Measurements from ENCODE around the gene MEGF10. TPM values are rescaled to one million over a fixed set of nuclear protein-coding genes. Genes with fewer than 3 reads are reported as not detected.
"Not testable (repeated sequence)": the region's sequence is repeated elsewhere in the genome, so short reads cannot be mapped to it uniquely, and the experiment has no call there.

The MEGF10 gene
- polyA plus RNA-seq, 1 donor from 2014 or later = 0.05 TPM

- H3K36me3 ChIP-seq (ENCODE audit: insufficient read depth, low read length) = no peaks in the 10 kb centered on the region
- no peak for TF ChIP-seq TAF1 (IDR thresholded peaks at IDR 0.05; ENCODE audit: low read depth)
- no peak for TF ChIP-seq SMC3 (conservative IDR thresholded peaks at IDR 0.05; ENCODE audit: poor library complexity)
- TF ChIP-seq MXI1 (conservative IDR thresholded peaks at IDR 0.05; ENCODE audit: poor library complexity, severe bottlenecking) = no peak
- TF ChIP-seq, protein P1, sequence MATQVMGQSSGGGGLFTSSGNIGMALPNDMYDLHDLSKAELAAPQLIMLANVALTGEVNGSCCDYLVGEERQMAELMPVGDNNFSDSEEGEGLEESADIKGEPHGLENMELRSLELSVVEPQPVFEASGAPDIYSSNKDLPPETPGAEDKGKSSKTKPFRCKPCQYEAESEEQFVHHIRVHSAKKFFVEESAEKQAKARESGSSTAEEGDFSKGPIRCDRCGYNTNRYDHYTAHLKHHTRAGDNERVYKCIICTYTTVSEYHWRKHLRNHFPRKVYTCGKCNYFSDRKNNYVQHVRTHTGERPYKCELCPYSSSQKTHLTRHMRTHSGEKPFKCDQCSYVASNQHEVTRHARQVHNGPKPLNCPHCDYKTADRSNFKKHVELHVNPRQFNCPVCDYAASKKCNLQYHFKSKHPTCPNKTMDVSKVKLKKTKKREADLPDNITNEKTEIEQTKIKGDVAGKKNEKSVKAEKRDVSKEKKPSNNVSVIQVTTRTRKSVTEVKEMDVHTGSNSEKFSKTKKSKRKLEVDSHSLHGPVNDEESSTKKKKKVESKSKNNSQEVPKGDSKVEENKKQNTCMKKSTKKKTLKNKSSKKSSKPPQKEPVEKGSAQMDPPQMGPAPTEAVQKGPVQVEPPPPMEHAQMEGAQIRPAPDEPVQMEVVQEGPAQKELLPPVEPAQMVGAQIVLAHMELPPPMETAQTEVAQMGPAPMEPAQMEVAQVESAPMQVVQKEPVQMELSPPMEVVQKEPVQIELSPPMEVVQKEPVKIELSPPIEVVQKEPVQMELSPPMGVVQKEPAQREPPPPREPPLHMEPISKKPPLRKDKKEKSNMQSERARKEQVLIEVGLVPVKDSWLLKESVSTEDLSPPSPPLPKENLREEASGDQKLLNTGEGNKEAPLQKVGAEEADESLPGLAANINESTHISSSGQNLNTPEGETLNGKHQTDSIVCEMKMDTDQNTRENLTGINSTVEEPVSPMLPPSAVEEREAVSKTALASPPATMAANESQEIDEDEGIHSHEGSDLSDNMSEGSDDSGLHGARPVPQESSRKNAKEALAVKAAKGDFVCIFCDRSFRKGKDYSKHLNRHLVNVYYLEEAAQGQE (IDR thresholded peaks at IDR 0.05; ENCODE audit: borderline replicate concordance) = no peak
- no peak for TF ChIP-seq RAD21 (conservative IDR thresholded peaks at IDR 0.05)
- no peak for TF ChIP-seq EP300 (conservative IDR thresholded peaks at IDR 0.05; ENCODE audit: poor library complexity, severe bottlenecking)
- no peak for TF ChIP-seq CTCF (IDR thresholded peaks at IDR 0.05; ENCODE audit: poor library complexity, severe bottlenecking)
- TF ChIP-seq POLR2AphosphoS5 (IDR thresholded peaks at IDR 0.05) = no peak
- no peak for TF ChIP-seq EZH2 (IDR thresholded peaks at IDR 0.05; ENCODE audit: borderline replicate concordance, insufficient read depth, low read length, poor library complexity, severe bottlenecking)
- H3K79me2 ChIP-seq (replicated peaks; ENCODE audit: insufficient read depth, low read length) = no peaks in the 10 kb centered on the region
- no peaks in the 10 kb centered on the region for H3K9me2 ChIP-seq (ENCODE audit: insufficient read depth, low read length)
- no peak overlapping the region for H2AFZ ChIP-seq (ENCODE audit: low read depth, low read length)
- no peak overlapping the region for H3K9ac ChIP-seq (ENCODE audit: low read length)
- H4K20me1 ChIP-seq (ENCODE audit: insufficient read depth) = no peaks in the 10 kb centered on the region
- no peaks in the 10 kb centered on the region for H3F3A ChIP-seq (ENCODE audit: insufficient read depth, low read length, poor library complexity, severe bottlenecking)
- no peak overlapping the region for H3K4me2 ChIP-seq (ENCODE audit: low read length)
- no peak overlapping the region for H3K27ac ChIP-seq (ENCODE audit: low read length)
- H3K27me3 ChIP-seq (ENCODE audit: insufficient read depth, low read depth, low read length) = no peaks in the 10 kb centered on the region
- H3K4me3 ChIP-seq (ENCODE audit: low read length) = no peak overlapping the region
- H3K9me3 ChIP-seq (ENCODE audit: low read length) = no peaks in the 10 kb centered on the region
Measured at GRCh38 chr5:127260686-127261085, 29.9 kb upstream of the MEGF10 start.

GRCh38 chr5:127265473-127265872 is 25.1 kb upstream of the MEGF10 start:
- not testable (repeated sequence) for H4K20me1 ChIP-seq (ENCODE audit: insufficient read depth); H3K79me2 ChIP-seq (replicated peaks; ENCODE audit: insufficient read depth, low read length); H2AFZ ChIP-seq (ENCODE audit: low read depth, low read length); H3K4me3 ChIP-seq (ENCODE audit: low read length); H3K27me3 ChIP-seq (ENCODE audit: insufficient read depth, low read depth, low read length); H3K36me3 ChIP-seq (ENCODE audit: insufficient read depth, low read length); H3F3A ChIP-seq (ENCODE audit: insufficient read depth, low read length, poor library complexity, severe bottlenecking); H3K4me2 ChIP-seq (ENCODE audit: low read length); H3K9me3 ChIP-seq (ENCODE audit: low read length); H3K27ac ChIP-seq (ENCODE audit: low read length); H3K9me2 ChIP-seq (ENCODE audit: insufficient read depth, low read length); H3K9ac ChIP-seq (ENCODE audit: low read length)

GRCh38 chr5:127268342-127268741 is 22.3 kb upstream of the MEGF10 start:
- not testable (repeated sequence) for H3K9me2 ChIP-seq (ENCODE audit: insufficient read depth, low read length)

GRCh38 chr5:127270713-127271112 is 19.9 kb upstream of the MEGF10 start:
- H3K79me2 ChIP-seq (replicated peaks; ENCODE audit: insufficient read depth, low read length); H3K4me2 ChIP-seq (ENCODE audit: low read length); H3K27me3 ChIP-seq (ENCODE audit: insufficient read depth, low read depth, low read length); H2AFZ ChIP-seq (ENCODE audit: low read depth, low read length); H3K36me3 ChIP-seq (ENCODE audit: insufficient read depth, low read length); H3K4me3 ChIP-seq (ENCODE audit: low read length); H3K9me2 ChIP-seq (ENCODE audit: insufficient read depth, low read length); H4K20me1 ChIP-seq (ENCODE audit: insufficient read depth); H3K9me3 ChIP-seq (ENCODE audit: low read length); H3K27ac ChIP-seq (ENCODE audit: low read length); H3F3A ChIP-seq (ENCODE audit: insufficient read depth, low read length, poor library complexity, severe bottlenecking); H3K9ac ChIP-seq (ENCODE audit: low read length): not testable (repeated sequence)

More at GRCh38 chr5:127268342-127268741, 22.3 kb upstream of the MEGF10 start:
- H3K4me2 ChIP-seq (ENCODE audit: low read length); H2AFZ ChIP-seq (ENCODE audit: low read depth, low read length); H4K20me1 ChIP-seq (ENCODE audit: insufficient read depth); H3K9ac ChIP-seq (ENCODE audit: low read length); H3K27ac ChIP-seq (ENCODE audit: low read length); H3K27me3 ChIP-seq (ENCODE audit: insufficient read depth, low read depth, low read length); H3K79me2 ChIP-seq (replicated peaks; ENCODE audit: insufficient read depth, low read length); H3K36me3 ChIP-seq (ENCODE audit: insufficient read depth, low read length); H3K9me3 ChIP-seq (ENCODE audit: low read length); H3F3A ChIP-seq (ENCODE audit: insufficient read depth, low read length, poor library complexity, severe bottlenecking); H3K4me3 ChIP-seq (ENCODE audit: low read length): not testable (repeated sequence)

Measured in neural cell (in vitro differentiated cells).